Left forelimb (tissue), 1 donor: Measurements from ENCODE around the gene JAZF1.

Source experiments
- DNase-seq: peaks from one replicate; pipeline ENCODE4 v3.0.0-alpha.2; 2018; ENCODE audit warnings: low spot score

JAZF1 gene

DNA sequence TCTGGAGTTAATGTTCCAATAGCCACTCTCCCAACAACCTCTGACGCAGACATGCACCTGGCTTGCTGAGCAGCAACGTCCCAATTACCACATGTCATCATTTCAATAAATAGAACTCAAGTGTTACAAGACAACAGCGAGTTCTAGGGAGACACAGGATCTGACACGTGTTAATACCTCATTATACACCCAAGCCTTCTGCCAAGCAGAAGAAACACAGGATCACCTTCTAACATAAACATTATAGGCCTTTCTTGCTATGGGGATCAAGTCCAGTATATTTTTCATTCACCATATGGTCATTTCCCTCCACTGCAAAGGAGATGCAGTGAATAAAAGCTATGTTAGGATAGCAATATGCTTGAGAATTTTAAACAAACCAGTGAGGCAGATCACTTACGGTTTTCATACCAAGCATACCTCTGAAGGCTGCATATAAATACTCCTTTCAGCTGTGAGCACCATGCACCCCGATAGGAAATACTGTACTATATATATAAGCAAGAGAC is 74.2 kb downstream of the JAZF1 start:
- DNase-seq = no peak

DNA sequence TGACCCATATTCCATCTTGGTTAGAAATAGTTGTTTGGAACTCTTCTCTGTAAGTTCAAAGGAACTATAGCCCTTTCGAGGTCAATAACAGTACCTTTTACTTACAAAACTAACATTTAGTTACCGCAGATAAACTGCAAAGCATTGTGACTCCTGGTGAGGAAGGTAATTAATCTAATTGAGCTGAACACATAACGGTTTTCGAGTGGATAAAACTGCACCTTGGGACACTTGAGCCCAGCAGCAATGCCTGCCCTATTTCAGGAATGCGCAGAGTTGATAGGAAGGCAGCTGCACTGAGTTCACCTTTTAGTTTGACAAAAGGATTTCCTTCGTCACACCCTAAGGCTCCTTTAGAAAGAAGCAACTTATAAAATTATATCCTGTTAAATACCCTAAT is 75.4 kb downstream of the JAZF1 start:
- DNase-seq = no peak

DNA sequence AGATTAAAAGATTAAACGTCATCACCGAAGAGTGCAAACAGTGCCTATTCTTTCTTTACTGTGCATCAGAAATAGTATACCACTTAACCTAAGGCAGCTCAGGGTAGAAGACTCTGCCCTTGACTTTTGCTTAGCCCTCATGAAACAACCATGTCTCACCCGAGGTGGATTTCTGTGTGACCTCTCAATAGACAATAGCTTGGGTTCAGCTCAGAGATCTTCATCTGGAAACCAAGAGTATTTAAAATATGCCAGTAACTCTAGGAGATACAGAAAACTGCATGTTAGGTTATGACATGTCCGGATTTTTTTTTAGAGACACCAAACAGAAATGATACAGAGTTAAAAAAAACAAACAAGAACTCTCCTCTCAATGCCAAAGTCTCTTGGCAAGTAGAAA is 75.8 kb downstream of the JAZF1 start:
- DNase-seq = no peak

DNA sequence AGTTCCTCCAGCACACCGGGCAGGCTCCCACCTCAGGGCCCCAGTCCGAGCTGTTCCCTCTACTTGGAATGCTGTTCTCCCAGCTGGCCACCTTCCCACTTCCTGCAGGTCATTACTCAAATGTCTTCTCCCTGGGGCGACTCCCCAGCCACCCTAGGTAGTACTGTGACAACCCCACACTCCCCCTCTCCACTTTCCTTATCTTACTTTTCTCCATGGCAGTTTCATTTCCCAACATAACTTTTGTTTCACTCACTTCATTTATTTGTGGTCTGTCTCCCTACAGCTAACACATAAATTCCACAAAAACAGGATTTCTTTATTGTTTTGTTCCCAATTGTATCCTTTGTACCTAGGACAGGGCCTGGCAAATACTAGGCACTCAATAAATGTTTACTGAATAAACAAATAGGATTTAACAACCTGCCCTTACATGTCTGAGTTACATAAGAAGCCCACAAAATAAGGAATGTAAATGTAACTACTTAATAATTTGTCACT is 76.5 kb downstream of the JAZF1 start:
- no peak for DNase-seq

- DNase-seq = no peak
These were observed 77.8 kb downstream of the JAZF1 start for GRCh38 chr7:28102797-28103196.

- no peak for DNase-seq
These were observed 83.9 kb downstream of the JAZF1 start for GRCh38 chr7:28096713-28097112.

GRCh38 chr7:28095231-28095630 is 85.4 kb downstream of the JAZF1 start:
- DNase-seq = no peak

- no peak for DNase-seq
These were observed 86.9 kb downstream of the JAZF1 start for GRCh38 chr7:28093623-28094232.

- DNase-seq = no peak
These were observed 89.4 kb downstream of the JAZF1 start for GRCh38 chr7:28091190-28091589.

- DNase-seq = no peak
These were observed 91.5 kb downstream of the JAZF1 start for GRCh38 chr7:28088901-28089714.

GRCh38 chr7:28088032-28088431 is 92.6 kb downstream of the JAZF1 start:
- no peak for DNase-seq

GRCh38 chr7:28086198-28086597 is 94.4 kb downstream of the JAZF1 start:
- DNase-seq = no peak

GRCh38 chr7:28083998-28084985 is 96.3 kb downstream of the JAZF1 start:
- DNase-seq = no peak

DNA sequence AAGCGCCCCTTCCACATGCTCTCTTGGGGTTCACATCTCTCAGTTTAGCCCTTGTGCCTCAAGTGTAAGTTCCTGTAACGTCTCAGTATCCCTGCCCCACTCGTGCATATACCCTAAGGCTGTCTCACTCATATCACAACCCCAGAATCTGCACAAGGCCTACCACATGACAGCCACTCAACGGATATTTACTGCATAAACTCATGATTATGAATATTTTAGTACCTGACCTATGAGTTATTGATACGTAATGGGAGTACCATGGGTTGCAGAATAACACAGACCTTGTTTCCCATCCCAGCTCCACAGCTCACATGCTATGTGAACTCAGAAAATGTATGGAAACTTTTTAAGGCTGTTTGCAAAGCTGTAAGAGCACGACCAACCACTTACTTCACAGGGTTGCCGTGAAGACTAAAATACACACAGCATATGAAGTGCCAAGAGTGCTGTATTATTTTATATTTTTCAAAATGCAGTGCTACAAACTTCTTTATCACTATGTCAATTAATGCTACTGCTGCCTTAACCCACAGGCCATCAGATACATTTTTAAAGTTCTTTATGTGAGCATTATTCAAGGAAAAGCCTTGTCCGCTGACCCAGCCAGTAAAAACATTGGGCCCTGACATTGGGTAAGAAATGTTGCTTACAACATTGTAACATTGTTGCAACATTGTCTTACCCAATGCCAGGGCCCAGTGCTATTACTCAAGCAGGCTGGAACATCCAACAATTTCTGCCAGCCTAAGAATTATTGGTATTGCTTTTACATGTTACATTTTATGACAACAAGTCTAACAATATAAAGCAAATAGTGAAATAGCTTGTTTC is 97.2 kb downstream of the JAZF1 start:
- no peak for DNase-seq

GRCh38 chr7:28082071-28082470 is 98.5 kb downstream of the JAZF1 start:
- no peak for DNase-seq

GRCh38 chr7:28081016-28081415 is 99.6 kb downstream of the JAZF1 start:
- DNase-seq = no peak

DNA sequence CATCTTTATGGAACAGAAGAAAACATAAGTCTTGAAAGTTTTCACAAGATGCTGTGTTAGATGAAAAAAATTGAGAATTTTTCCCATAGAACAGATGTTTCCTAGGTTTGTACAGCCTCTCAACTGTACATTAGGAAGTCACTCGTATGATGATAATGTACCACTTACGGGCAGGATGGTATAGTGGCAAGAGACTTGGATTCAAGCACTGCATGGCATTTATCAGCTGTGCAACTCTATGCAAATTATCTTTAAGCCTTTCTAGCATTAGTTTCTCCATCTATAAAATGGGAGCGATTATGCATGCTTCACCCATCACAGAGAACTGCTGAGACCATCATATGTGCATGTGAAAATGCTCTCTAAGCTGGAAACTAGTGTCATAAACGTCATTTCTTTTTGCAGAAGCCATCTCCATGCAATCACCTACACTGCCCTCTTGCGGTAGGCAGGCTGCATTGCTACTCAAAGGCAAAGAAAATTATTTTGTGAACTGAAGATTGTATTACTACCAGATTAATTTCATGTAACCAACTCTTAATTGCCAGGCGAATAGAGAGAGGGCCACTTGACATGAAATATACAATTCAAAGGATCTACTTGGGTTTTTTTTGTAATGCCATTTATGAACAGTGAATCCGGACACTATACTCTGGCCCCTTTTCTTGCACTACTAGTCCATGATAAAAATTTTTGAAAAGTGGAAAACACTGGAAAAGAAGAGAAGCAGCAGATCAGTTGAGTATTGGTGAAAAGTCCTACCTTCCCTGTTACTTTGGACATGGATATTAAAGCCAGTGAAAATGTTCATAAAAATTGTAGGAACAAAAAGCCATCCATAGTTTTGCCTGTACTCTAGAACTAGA is 102.3 kb downstream of the JAZF1 start:
- no peak for DNase-seq

- DNase-seq = no peak
These were observed 103.0 kb downstream of the JAZF1 start for GRCh38 chr7:28077616-28078015.

DNA sequence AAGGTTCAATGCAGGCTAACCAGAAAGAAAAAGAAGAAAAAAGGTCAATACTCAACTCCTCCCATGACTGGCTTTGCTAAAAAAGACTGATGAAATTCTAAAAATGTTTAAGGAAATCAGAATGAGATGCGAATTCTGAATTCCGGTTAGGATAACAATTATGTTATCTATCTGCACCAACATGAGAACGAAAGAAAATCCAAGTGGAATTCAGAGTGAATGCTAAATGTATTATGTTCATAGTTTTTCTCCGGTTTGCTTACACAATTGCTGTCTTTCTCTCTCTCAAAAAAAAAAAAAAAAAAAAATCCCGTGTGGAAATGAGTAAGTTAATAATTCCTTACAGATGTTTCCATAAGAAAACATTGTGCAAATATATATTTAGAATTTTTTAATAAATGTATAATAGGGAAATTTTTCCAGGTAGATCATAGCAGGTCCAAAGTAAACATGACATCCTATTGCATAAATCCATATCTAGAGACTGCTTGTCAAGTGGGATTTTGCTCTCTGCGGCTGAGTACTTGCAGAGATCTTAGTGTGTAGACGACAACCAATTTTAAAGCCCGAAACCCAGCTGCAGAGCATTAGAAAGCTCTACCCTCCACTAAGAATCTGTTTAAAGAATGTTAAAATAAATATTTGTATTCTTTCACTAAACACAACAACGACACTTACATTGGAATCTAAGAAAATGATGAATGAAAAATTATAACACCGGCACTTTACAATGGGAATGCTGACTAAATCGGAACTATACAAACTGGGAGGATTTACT is 104.0 kb downstream of the JAZF1 start:
- no peak for DNase-seq
